HG02642 (cell line): ENCODE results near the gene TAF7.
"Not testable (repeated sequence)": the region's sequence is repeated elsewhere in the genome, so short reads cannot be mapped to it uniquely, and the experiment has no call there.

Experiments
- ATAC-seq: cut with Tn5 transposase; IDR thresholded peaks from one replicate; pipeline ENCODE4 v1.9.1; 2021; ENCODE audit warnings: mild to moderate bottlenecking; ENCODE audit not compliant: unreplicated experiment, poor library complexity

TAF7 gene

DNA sequence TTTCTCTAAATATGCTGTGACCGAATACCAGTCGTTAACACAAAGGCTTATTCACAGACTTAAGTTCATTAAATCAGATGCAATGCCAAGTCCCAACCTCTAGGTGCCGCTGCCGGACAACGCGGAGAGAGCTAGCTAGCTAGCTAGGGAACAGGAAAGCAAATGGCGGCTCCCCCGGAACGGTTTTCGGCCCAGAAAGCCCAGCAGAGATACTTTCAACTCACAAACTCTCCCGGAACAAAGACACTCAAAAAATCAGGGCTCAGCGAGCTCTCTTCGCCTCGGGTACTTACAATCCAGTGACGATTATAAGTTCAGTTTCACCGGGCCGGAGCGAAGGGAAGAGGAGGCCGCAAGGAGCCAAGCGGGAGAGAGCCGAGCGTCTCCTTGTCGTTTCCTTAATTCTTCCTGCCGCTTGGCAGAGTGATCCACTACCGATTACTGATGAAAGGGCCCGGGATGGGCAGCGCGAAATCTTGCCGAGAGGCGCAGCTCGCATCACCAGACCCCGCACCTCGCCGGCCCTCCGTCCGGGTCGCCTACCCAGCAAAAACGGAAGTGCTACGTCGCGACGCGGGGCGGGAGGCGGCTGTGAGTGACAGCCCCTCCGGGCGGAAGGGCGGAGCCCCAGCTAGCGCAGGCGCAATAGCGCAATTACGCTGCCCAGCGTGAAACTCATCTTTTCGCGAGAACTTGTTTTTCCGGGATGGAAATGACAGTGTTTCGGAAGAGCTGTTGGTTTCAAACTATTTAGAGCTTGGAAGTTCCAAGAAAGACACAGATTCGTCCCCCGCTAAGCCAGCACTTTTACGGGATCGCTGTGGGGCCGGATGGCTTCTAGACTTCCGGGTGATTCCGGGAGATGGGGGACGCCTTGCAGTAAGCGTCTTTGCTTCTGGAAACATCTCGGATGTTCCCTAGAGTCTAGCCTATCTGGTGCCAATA, at the start of gene TAF7:
Gene TAF7, minus strand, starts transcription at position 560 of the 945 bp plus-strand sequence. CDS start 740 bp downstream, outside the sequence.
- ATAC-seq, result peak; percentile 97

GRCh38 chr5:141366016-141366896, 45.7 kb upstream of the TAF7 start:
- no peak for ATAC-seq

DNA sequence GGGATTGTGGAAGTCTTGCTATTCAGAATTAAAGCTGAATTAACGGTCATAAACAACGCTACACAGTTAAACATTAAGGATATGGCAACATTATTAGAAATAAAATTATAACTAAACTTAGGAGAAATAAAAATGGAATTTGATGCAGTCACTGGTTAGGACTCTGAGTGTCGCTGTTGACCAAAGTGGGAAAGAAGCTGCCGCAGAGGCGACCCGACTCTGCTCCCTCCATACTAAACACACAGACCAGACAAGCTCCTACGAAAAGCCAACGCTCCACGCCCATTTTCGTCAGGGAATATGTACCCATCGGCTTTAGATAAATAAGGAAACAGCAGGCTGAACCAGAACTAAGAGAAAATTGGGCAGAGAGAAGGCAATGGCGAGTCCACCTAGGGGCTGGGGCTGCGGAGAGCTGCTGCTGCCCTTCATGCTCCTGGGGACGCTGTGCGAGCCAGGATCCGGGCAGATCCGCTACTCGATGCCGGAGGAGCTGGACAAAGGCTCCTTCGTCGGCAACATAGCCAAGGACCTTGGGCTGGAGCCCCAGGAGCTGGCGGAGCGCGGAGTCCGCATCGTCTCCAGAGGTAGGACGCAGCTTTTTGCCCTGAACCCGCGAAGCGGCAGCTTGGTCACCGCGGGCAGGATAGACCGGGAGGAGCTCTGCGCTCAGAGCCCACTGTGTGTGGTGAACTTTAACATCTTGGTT, 43.5 kb upstream of the TAF7 start, which contains the start of gene PCDHGA5:
Gene PCDHGA5, plus strand, starts transcription at position 211 of the 709 bp plus-strand sequence. Its CDS starts 169 bp downstream, at position 380.
- no peak for ATAC-seq

- no peak for ATAC-seq
These were observed 42.1 kb upstream of the TAF7 start for GRCh38 chr5:141362719-141363118.

DNA sequence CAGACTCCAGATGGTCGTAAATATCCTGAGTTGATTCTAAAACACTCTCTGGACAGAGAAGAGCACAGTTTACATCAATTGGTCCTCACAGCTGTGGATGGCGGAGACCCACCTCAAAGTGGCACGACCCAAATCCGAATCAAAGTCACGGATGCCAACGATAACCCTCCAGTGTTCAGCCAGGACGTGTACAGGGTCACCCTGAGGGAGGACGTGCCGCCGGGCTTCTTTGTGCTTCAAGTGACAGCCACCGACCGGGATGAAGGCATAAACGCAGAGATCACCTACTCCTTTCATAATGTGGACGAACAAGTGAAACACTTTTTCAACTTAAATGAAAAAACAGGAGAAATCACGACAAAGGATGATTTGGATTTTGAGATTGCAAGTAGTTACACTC, 40.1 kb upstream of the TAF7 start:
- no peak for ATAC-seq

DNA sequence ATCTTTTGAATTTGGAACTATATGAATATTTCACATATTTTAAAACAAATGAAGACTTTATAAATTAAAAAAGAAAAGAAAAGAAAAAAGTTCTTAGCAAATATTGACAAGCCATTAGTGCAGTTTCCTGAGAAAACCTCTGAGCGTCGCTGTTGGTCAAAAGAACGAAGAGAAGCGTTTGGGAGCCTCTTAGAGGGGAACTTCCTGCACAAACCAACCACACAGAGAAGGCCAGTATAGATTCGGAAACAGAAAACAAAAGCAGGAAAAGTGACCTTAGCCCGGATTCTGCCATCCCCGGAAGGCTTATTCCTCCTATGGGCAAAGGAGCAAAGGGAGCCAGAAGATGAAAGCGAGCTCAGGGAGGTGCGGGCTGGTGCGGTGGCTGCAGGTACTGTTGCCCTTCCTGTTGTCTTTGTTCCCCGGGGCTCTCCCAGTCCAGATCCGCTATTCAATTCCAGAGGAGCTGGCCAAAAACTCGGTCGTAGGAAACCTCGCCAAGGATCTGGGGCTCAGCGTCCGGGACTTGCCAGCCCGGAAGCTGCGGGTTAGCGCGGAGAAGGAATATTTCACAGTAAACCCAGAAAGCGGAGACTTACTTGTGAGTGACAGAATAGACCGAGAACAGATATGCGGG, 39.3 kb upstream of the TAF7 start, which contains the start of gene PCDHGB2:
Gene PCDHGB2, plus strand, starts transcription at position 205 of the 637 bp plus-strand sequence. Its CDS starts 142 bp downstream, at position 347.
- no peak for ATAC-seq

- no peak for ATAC-seq
These were observed 36.4 kb upstream of the TAF7 start for GRCh38 chr5:141356950-141357349.

DNA sequence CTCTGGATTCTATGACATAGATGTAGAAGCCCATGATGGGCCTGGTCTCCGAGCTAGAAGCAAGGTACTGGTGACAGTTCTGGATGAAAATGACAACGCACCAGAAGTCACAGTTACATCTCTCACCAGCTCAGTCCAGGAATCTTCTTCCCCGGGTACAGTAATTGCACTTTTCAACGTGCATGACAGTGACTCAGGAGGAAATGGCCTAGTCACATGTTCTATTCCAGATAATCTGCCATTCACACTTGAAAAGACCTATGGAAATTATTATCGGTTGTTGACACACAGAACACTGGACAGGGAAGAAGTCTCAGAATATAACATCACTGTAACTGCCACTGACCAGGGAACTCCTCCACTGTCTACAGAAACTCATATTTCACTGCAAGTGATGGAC, 35.5 kb upstream of the TAF7 start:
- ATAC-seq, result no peak

DNA sequence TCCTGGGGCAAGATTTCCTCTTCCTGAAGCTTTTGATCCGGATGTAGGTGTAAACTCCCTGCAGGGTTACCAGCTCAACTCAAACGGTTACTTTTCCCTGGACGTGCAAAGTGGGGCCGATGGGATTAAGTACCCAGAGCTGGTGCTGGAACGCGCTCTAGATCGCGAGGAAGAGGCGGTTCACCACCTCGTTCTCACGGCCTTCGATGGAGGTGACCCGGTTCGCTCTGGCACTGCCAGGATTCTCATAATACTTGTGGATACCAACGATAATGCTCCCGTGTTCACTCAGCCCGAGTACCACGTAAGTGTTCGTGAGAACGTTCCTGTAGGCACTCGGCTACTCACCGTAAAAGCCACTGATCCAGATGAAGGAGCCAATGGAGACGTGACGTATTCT, 35.1 kb upstream of the TAF7 start:
- no peak for ATAC-seq

GRCh38 chr5:141354900-141355469, 34.4 kb upstream of the TAF7 start, which contains the start of gene PCDHGA4:
PCDHGA4 (plus strand) TSS chr5:141355021; CDS start chr5:141355108, 87 bp downstream.
- no peak for ATAC-seq

DNA sequence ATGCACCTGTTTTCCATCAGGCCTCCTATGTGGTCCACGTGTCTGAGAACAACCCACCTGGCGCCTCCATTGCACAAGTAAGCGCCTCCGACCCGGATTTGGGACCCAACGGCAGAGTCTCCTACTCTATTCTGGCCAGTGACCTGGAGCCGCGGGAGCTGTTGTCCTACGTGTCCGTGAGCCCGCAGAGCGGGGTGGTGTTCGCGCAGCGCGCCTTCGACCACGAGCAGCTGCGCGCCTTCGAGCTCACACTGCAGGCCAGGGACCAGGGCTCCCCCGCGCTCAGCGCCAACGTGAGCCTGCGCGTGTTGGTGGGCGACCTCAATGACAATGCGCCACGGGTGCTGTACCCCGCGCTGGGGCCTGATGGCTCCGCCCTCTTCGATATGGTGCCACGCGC, 31.0 kb upstream of the TAF7 start:
- ATAC-seq, result no peak

- no peak for ATAC-seq
These were observed 29.5 kb upstream of the TAF7 start, which contains the start of gene PCDHGB1 for GRCh38 chr5:141349917-141350619. PCDHGB1 (plus strand) TSS chr5:141350099; CDS start chr5:141350261, 162 bp downstream.

- ATAC-seq, result not testable (repeated sequence)
These were observed 25.4 kb upstream of the TAF7 start for GRCh38 chr5:141346017-141346416.

DNA sequence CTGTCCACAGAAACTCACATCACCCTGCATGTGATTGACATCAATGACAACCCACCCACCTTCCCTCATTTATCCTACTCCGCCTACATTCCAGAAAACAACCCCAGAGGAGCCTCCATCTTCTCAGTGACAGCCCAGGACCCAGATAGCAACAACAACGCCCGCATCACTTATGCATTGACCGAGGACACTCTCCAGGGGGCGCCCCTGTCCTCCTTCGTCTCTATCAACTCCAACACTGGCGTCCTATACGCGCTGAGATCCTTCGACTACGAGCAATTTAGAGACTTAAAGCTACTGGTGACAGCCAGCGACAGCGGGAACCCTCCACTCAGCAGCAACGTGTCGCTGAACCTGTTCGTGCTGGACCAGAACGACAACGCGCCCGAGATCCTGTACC, 24.7 kb upstream of the TAF7 start:
- no peak for ATAC-seq

DNA sequence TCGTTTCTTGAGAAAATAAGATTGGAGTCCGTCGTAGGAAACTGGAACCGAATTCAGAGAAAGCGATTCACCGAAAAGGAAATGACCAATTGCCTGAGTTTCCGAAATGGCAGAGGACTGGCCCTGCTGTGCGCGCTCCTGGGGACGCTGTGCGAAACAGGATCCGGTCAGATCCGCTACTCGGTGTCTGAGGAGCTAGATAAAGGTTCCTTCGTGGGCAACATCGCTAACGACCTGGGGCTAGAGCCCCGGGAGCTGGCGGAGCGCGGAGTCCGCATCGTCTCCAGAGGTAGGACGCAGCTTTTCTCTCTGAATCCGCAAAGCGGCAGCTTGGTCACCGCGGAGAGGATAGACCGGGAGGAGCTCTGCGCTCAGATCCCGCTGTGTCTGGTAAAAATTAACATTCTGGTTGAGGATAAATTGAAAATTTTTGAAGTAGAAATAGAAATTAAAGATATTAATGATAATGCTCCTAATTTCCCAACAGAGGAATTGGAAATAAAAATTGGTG, 23.4 kb upstream of the TAF7 start:
- no peak for ATAC-seq

- ATAC-seq, result no peak
These were observed 22.8 kb upstream of the TAF7 start, which contains the start of gene PCDHGA3 for GRCh38 chr5:141343242-141343952. PCDHGA3 (plus strand) TSS chr5:141343829; CDS start chr5:141344034, 205 bp downstream.

DNA sequence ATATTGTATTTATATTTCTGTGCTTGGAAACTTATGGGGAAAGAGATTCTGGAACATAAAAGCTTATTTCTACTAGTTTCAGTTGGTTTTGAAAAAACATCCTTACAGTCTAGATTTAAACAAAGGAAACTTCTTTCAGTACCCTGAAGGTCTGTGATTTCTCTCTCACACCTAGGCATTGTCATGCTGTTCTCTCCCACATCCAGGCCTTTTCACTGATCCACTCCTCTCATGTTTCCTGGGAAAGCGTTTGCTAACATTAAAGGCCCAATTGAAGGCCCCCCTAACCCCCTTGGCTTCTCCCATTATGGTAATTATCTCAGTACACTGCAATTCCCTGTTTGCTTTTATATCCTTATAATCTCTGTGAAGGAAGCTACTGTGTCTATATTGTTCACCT, 22.2 kb upstream of the TAF7 start:
- no peak for ATAC-seq
